ENCODE data around the gene KCNQ5. TPM values are rescaled to one million over a fixed set of nuclear protein-coding genes. Genes with fewer than 3 reads are reported as not detected.
A peak's percentile ranks its signal among the peaks of the same experiment; 100 is the strongest.
"Not testable (repeated sequence)": the region's sequence is repeated elsewhere in the genome, so short reads cannot be mapped to it uniquely, and the experiment has no call there.

The KCNQ5 gene
- total RNA-seq, 2 experiments from 2014 or later = 5.1 to 5.5 TPM

GRCh38 chr6:73193302-73193701 lies 571.4 kb downstream of the KCNQ5 start:
- POLR2A ChIA-PET; H3K27ac Mint-ChIP-seq; intact Hi-C loops (cut with DNase I, micrococcal nuclease); H3K4me3 Mint-ChIP-seq; CTCF ChIA-PET; ATAC-seq; H3K9me3 Mint-ChIP-seq (ENCODE audit: low read depth); DNase-seq; H3K27me3 Mint-ChIP-seq; H3K4me1 Mint-ChIP-seq; H3K36me3 Mint-ChIP-seq (ENCODE audit: low read depth): not testable (repeated sequence)

GRCh38 chr6:73194744-73195143 lies 572.9 kb downstream of the KCNQ5 start:
- Mint-ChIP-seq H3K36me3 (ENCODE audit: low read depth) (peaks cover 2% of the 10 kb centered on the region), H3K4me1 (no peaks in the 10 kb centered on the region), H3K27me3 (no peaks in the 10 kb centered on the region), H3K4me3 (no peak overlapping the region), H3K9me3 (ENCODE audit: low read depth) (no peaks in the 10 kb centered on the region), H3K27ac (no peak overlapping the region)
- ATAC-seq (no peak), DNase-seq (no peak)
- ChIA-PET CTCF (no interaction called here), POLR2A (no interaction called here)
- intact Hi-C loops (cut with DNase I, micrococcal nuclease) = no loop called here

GRCh38 chr6:73200247-73200646 lies 578.4 kb downstream of the KCNQ5 start:
- Mint-ChIP-seq H3K27ac (no peak overlapping the region), H3K27me3 (no peaks in the 10 kb centered on the region), H3K4me1 (no peaks in the 10 kb centered on the region), H3K4me3 (no peak overlapping the region), H3K36me3 (ENCODE audit: low read depth) (no peaks in the 10 kb centered on the region), H3K9me3 (ENCODE audit: low read depth) (no peaks in the 10 kb centered on the region)
- intact Hi-C loops (cut with DNase I, micrococcal nuclease) = no loop called here
- ATAC-seq (no peak), DNase-seq (no peak)
- POLR2A ChIA-PET = no interaction called here
- CTCF ChIA-PET = no interaction called here

GRCh38 chr6:73200735-73201134 lies 578.9 kb downstream of the KCNQ5 start:
- Mint-ChIP-seq H3K27me3 (no peaks in the 10 kb centered on the region), H3K4me1 (no peaks in the 10 kb centered on the region), H3K27ac (no peak overlapping the region), H3K9me3 (ENCODE audit: low read depth) (no peaks in the 10 kb centered on the region), H3K36me3 (ENCODE audit: low read depth) (no peaks in the 10 kb centered on the region), H3K4me3 (no peak overlapping the region)
- intact Hi-C loops (cut with DNase I, micrococcal nuclease) = no loop called here
- DNase-seq (no peak), ATAC-seq (no peak)
- ChIA-PET CTCF (no interaction called here), POLR2A (no interaction called here)

GRCh38 chr6:73203098-73203497 lies 581.2 kb downstream of the KCNQ5 start:
- Mint-ChIP-seq H3K4me3 (no peak overlapping the region), H3K36me3 (ENCODE audit: low read depth) (no peaks in the 10 kb centered on the region), H3K4me1 (no peaks in the 10 kb centered on the region), H3K27ac (no peak overlapping the region), H3K9me3 (ENCODE audit: low read depth) (no peaks in the 10 kb centered on the region), H3K27me3 (no peaks in the 10 kb centered on the region)
- DNase-seq = no peak
- intact Hi-C loops (cut with DNase I, micrococcal nuclease) = no loop called here
- ChIA-PET CTCF (interaction anchor here (0.6 kb wide), 1 partner anchor 111 kb away, joined by 3 read pairs; no protein-coding TSS in a partner anchor), POLR2A (no interaction called here)
- no peak for ATAC-seq

GRCh38 chr6:73204252-73204651 lies 582.4 kb downstream of the KCNQ5 start:
- ChIA-PET CTCF (interaction anchor here (0.7 kb wide), 1 partner anchor 76 kb away, joined by 3 read pairs; no protein-coding TSS in a partner anchor), POLR2A (no interaction called here)
- Mint-ChIP-seq H3K9me3 (ENCODE audit: low read depth) (no peaks in the 10 kb centered on the region), H3K27me3 (no peaks in the 10 kb centered on the region), H3K27ac (no peak overlapping the region), H3K4me1 (no peaks in the 10 kb centered on the region), H3K36me3 (ENCODE audit: low read depth) (no peaks in the 10 kb centered on the region), H3K4me3 (no peak overlapping the region)
- ATAC-seq (no peak), DNase-seq (no peak)
- intact Hi-C loops (cut with DNase I, micrococcal nuclease) = no loop called here

- no peaks in the 10 kb centered on the region for H3K4me1 Mint-ChIP-seq
- ATAC-seq (no peak), DNase-seq (no peak)
- POLR2A ChIA-PET = no interaction called here
- H3K4me3 Mint-ChIP-seq = no peak overlapping the region
- intact Hi-C loops (cut with DNase I, micrococcal nuclease) = no loop called here
- H3K9me3 Mint-ChIP-seq (ENCODE audit: low read depth) = no peaks in the 10 kb centered on the region
- H3K27ac Mint-ChIP-seq = no peak overlapping the region
- CTCF ChIA-PET = interaction anchor here (0.5 kb wide), 1 partner anchor 76 kb away, joined by 3 read pairs; no protein-coding TSS in a partner anchor
- H3K27me3 Mint-ChIP-seq = no peaks in the 10 kb centered on the region
- H3K36me3 Mint-ChIP-seq (ENCODE audit: low read depth) = no peaks in the 10 kb centered on the region
Measured at GRCh38 chr6:73207221-73207837, 585.5 kb downstream of the KCNQ5 start.

GRCh38 chr6:73209117-73209516 lies 587.3 kb downstream of the KCNQ5 start:
- ATAC-seq = no peak
- intact Hi-C loops (cut with DNase I, micrococcal nuclease) = no loop called here

GRCh38 chr6:73216859-73217258 lies 595.0 kb downstream of the KCNQ5 start:
- POLR2A ChIA-PET = no interaction called here
- ATAC-seq (no peak), DNase-seq (no peak)
- intact Hi-C loops (cut with DNase I, micrococcal nuclease) = no loop called here
- H3K36me3 Mint-ChIP-seq (ENCODE audit: low read depth) = no peaks in the 10 kb centered on the region
- CTCF ChIA-PET = interaction anchor here (0.6 to 1.4 kb wide), 2 partner anchors 111 to 172 kb away, joined by 3 read pairs; no protein-coding TSS in a partner anchor
- H3K27me3 Mint-ChIP-seq = no peaks in the 10 kb centered on the region
- H3K27ac Mint-ChIP-seq = no peak overlapping the region
- no peaks in the 10 kb centered on the region for H3K4me1 Mint-ChIP-seq
- H3K4me3 Mint-ChIP-seq = no peak overlapping the region
- H3K9me3 Mint-ChIP-seq (ENCODE audit: low read depth) = peaks cover 5% of the 10 kb centered on the region

More at GRCh38 chr6:73209117-73209516, 587.3 kb downstream of the KCNQ5 start:
- H3K4me1 Mint-ChIP-seq = no peaks in the 10 kb centered on the region
- no peaks in the 10 kb centered on the region for H3K36me3 Mint-ChIP-seq (ENCODE audit: low read depth)
- no peaks in the 10 kb centered on the region for H3K9me3 Mint-ChIP-seq (ENCODE audit: low read depth)
- no peaks in the 10 kb centered on the region for H3K27me3 Mint-ChIP-seq
- no peak overlapping the region for H3K4me3 Mint-ChIP-seq
- ChIA-PET POLR2A (no interaction called here), CTCF (no interaction called here)
- no peak for DNase-seq
- H3K27ac Mint-ChIP-seq = no peak overlapping the region

- intact Hi-C loops (cut with DNase I, micrococcal nuclease) = no loop called here
- ChIA-PET POLR2A (no interaction called here), CTCF (no interaction called here)
- H3K27me3 Mint-ChIP-seq = no peaks in the 10 kb centered on the region
- peaks cover 4% of the 10 kb centered on the region for H3K4me1 Mint-ChIP-seq
- H3K9me3 Mint-ChIP-seq (ENCODE audit: low read depth) = no peaks in the 10 kb centered on the region
- ATAC-seq (no peak), DNase-seq (no peak)
- no peak within 1 kb of the TSS for H3K4me3 Mint-ChIP-seq
- no peak within 1 kb of the TSS for H3K27ac Mint-ChIP-seq
- no peaks in the 10 kb centered on the region for H3K36me3 Mint-ChIP-seq (ENCODE audit: low read depth)
Measured at GRCh38 chr6:73225396-73225795, 603.5 kb downstream of the KCNQ5 start, which contains the start of gene KHDC1L. TSS of gene KHDC1L (minus strand) at chr6:73225496. CDS start at chr6:73225408, 88 bp downstream.

GRCh38 chr6:73227606-73228255 lies 605.9 kb downstream of the KCNQ5 start:
- Mint-ChIP-seq H3K36me3 (ENCODE audit: low read depth) (no peaks in the 10 kb centered on the region), H3K4me3 (no peak overlapping the region), H3K4me1 (peaks cover 4% of the 10 kb centered on the region), H3K27me3 (no peaks in the 10 kb centered on the region), H3K9me3 (ENCODE audit: low read depth) (no peaks in the 10 kb centered on the region), H3K27ac (no peak overlapping the region)
- POLR2A ChIA-PET = no interaction called here
- ATAC-seq (no peak), DNase-seq (no peak)
- intact Hi-C loops (cut with DNase I, micrococcal nuclease) = no loop called here
- CTCF ChIA-PET = no interaction called here

GRCh38 chr6:73231986-73232391 lies 610.1 kb downstream of the KCNQ5 start:
- ChIA-PET CTCF (no interaction called here), POLR2A (no interaction called here)
- intact Hi-C loops (cut with DNase I, micrococcal nuclease) = no loop called here
- ATAC-seq (peak; percentile 30), DNase-seq (no peak)
- H3K27me3 Mint-ChIP-seq = no peaks in the 10 kb centered on the region
- no peaks in the 10 kb centered on the region for H3K9me3 Mint-ChIP-seq (ENCODE audit: low read depth)
- no peak overlapping the region for H3K4me3 Mint-ChIP-seq
- no peaks in the 10 kb centered on the region for H3K4me1 Mint-ChIP-seq
- no peaks in the 10 kb centered on the region for H3K36me3 Mint-ChIP-seq (ENCODE audit: low read depth)
- no peak overlapping the region for H3K27ac Mint-ChIP-seq
